ENCODE data around the gene RNF123. TPM values are rescaled to one million over a fixed set of nuclear protein-coding genes. Genes with fewer than 3 reads are reported as not detected.

RNF123 gene
- total and polyA plus RNA-seq, 10 of the 15 experiments (the other 5 are each of a cell fraction or from before 2014, with no cell fraction given): 4.2 to 31.5 (median 17.6) TPM

GRCh38 chr3:49712166-49712565 is 22.8 kb downstream of the RNF123 start:
- CTCF ChIA-PET: interaction anchor here (1.8 kb wide), 1 partner anchor 9 kb away, joined by 5 read pairs; no protein-coding TSS in a partner anchor
- FAIRE-seq: no peak

More at GRCh38 chr3:49712166-49712565, 22.8 kb downstream of the RNF123 start:
- H3K79me2 ChIP-seq (ENCODE audit: control insufficient read depth, insufficient read depth, low read length): no peaks in the 10 kb centered on the region
- intact Hi-C loops (cut with micrococcal nuclease; ENCODE audit: unreplicated experiment): no loop called here
- no peaks in the 10 kb centered on the region for H4K20me1 ChIP-seq (ENCODE audit: control insufficient read depth, insufficient read depth)
- in situ Hi-C loops (cut with MboI): no loop called here
- no peak overlapping the region for H3K4me3 ChIP-seq
- no TSS peak for BruUV-seq (replicated peaks)
- 84% methylated on average over 11 of the region's 11 CpGs for WGBS (ENCODE audit: insufficient coverage, insufficient replicate concordance, low lambda C conversion rate, missing lambda C conversion rate)
- ChIA-PET RAD21 (ENCODE audit: unreplicated experiment) (no interaction called here), POLR2A (interaction anchor here (1.2 kb wide), 1 partner anchor 12 kb away, joined by 3 read pairs; no protein-coding TSS in a partner anchor), SMC1A (ENCODE audit: uncharacterized antibody, unreplicated experiment) (no interaction called here)
- H3K4me2 ChIP-seq (ENCODE audit: control insufficient read depth, insufficient read depth): no peak overlapping the region
- H3K27ac ChIP-seq (ENCODE audit: control insufficient read depth, insufficient read depth): no peak overlapping the region
- H2AFZ ChIP-seq (ENCODE audit: control insufficient read depth, low read depth, low read length): no peak overlapping the region
- H3K9ac ChIP-seq (ENCODE audit: control insufficient read depth, insufficient read depth, low read length): no peak overlapping the region
- H3K4me1 ChIP-seq (ENCODE audit: control insufficient read depth, insufficient read depth, low read length): no peaks in the 10 kb centered on the region
- no peak for TF ChIP-seq JUNB (IDR thresholded peaks at IDR 0.05)
- no peak for TF ChIP-seq CUX1 (IDR thresholded peaks at IDR 0.05; ENCODE audit: insufficient replicate concordance, low read depth, low read length)
- no peak for TF ChIP-seq CHD4 (IDR thresholded peaks at IDR 0.05)
- no peak for TF ChIP-seq BCLAF1 (IDR thresholded peaks at IDR 0.05)
- no peak for TF ChIP-seq USF1 (IDR thresholded peaks at IDR 0.05; ENCODE audit: borderline replicate concordance, extremely low read length, insufficient read depth, low read depth, low read length)
- TF ChIP-seq NFXL1 (IDR thresholded peaks at IDR 0.05; ENCODE audit: borderline replicate concordance): no peak
- TF ChIP-seq BRCA1 (IDR thresholded peaks at IDR 0.05; ENCODE audit: low read depth, low read length): no peak
- no peak for TF ChIP-seq SRF (IDR thresholded peaks at IDR 0.05; ENCODE audit: low read depth in 2 of 2, low read length in 2 of 2)
- TF ChIP-seq RUNX3 (IDR thresholded peaks at IDR 0.05; ENCODE audit: low read length): no peak
- no peak for TF ChIP-seq MAX (IDR thresholded peaks at IDR 0.05; ENCODE audit: low read depth, low read length)
- TF ChIP-seq SP1 (IDR thresholded peaks at IDR 0.05; ENCODE audit: low read depth, low read length): no peak
- TF ChIP-seq POU2F2 (IDR thresholded peaks at IDR 0.05; ENCODE audit: borderline replicate concordance, low read depth, low read length): no peak
- TF ChIP-seq SPI1 (IDR thresholded peaks at IDR 0.05; ENCODE audit: borderline replicate concordance, insufficient read depth, low read depth, low read length): no peak
- no peak for TF ChIP-seq CREB1 (IDR thresholded peaks at IDR 0.05; ENCODE audit: low read depth)
- TF ChIP-seq YBX1 (IDR thresholded peaks at IDR 0.05): no peak
- TF ChIP-seq ZNF217 (IDR thresholded peaks at IDR 0.05): no peak
- no peak for TF ChIP-seq RELA (IDR thresholded peaks at IDR 0.05; ENCODE audit: borderline replicate concordance, partially characterized antibody)
- no peaks in the 10 kb centered on the region for H3K9me3 ChIP-seq (replicated peaks; ENCODE audit: control insufficient read depth, insufficient read depth, low read length)
- no peak for ATAC-seq
- no peaks in the 10 kb centered on the region; a peak in 1 of 4 replicates for H3K36me3 ChIP-seq (ENCODE audit: control insufficient read depth in 2 of 2, insufficient read depth in 2 of 2, low read length in 1 of 2)
- DNase-seq (ENCODE audit: low read depth, low spot score): no peak
- no peaks in the 10 kb centered on the region for H3K27me3 ChIP-seq (replicated peaks in 1 of 2; ENCODE audit: control insufficient read depth in 2 of 2, insufficient read depth in 2 of 2, low read length in 1 of 2)
